Stimulated activated CD8-positive, alpha-beta memory T cell treated with anti-CD3 and anti-CD28 coated beads, Interleukin-2, amount 100 ng/mL, for 48 hours (primary cell): ENCODE results near the gene CD44.

ENCODE experiments used
- DNase-seq, 2 donors: peaks; one replicate each; pipeline ENCODE4 v3.0.0-alpha.2; 2020; ENCODE audit warnings: low read depth in 2 of 2

Gene CD44

GRCh38 chr11:35139722-35140282 lies 831 bp downstream of the CD44 start:
- DNase-seq = no peak

- no peak for DNase-seq
These were observed 2.1 kb downstream of the CD44 start for GRCh38 chr11:35141071-35141470.

GRCh38 chr11:35141571-35141971 lies 2.6 kb downstream of the CD44 start:
- DNase-seq = no peak

- no peak for DNase-seq
These were observed 3.6 kb downstream of the CD44 start for GRCh38 chr11:35142481-35143075.

- no peak for DNase-seq
These were observed 4.5 kb downstream of the CD44 start for GRCh38 chr11:35143297-35144135.

GRCh38 chr11:35144136-35144741 lies 5.3 kb downstream of the CD44 start:
- no peak for DNase-seq

- no peak for DNase-seq
These were observed 5.8 kb downstream of the CD44 start for GRCh38 chr11:35144806-35145205.

- DNase-seq = no peak
These were observed 6.3 kb downstream of the CD44 start for GRCh38 chr11:35145271-35145670.

GRCh38 chr11:35146074-35146521 lies 7.1 kb downstream of the CD44 start:
- peak in 1 of 2 donors; percentile 72 for DNase-seq

GRCh38 chr11:35146711-35147110 lies 7.7 kb downstream of the CD44 start:
- no peak for DNase-seq

GRCh38 chr11:35147235-35147634 lies 8.3 kb downstream of the CD44 start:
- DNase-seq = no peak

GRCh38 chr11:35148163-35148837 lies 9.3 kb downstream of the CD44 start:
- DNase-seq = no peak

GRCh38 chr11:35150454-35150853 lies 11.5 kb downstream of the CD44 start:
- no peak for DNase-seq

GRCh38 chr11:35151241-35151640 lies 12.3 kb downstream of the CD44 start:
- DNase-seq = no peak

- DNase-seq = no peak
These were observed 12.8 kb downstream of the CD44 start for GRCh38 chr11:35151683-35152280.

GRCh38 chr11:35152575-35152974 lies 13.6 kb downstream of the CD44 start:
- no peak for DNase-seq

- DNase-seq = no peak
These were observed 14.3 kb downstream of the CD44 start for GRCh38 chr11:35153280-35153679.

GRCh38 chr11:35154952-35155351 lies 16.0 kb downstream of the CD44 start:
- DNase-seq = no peak

- no peak for DNase-seq
These were observed 16.7 kb downstream of the CD44 start for GRCh38 chr11:35155677-35156076.

- DNase-seq = no peak
These were observed 19.1 kb downstream of the CD44 start for GRCh38 chr11:35157814-35158700.
